ENCODE measurements around the gene DDX1.

Gene DDX1

GRCh38 chr2:15628899-15629855, 37.5 kb downstream of the DDX1 start:
- no peak for DNase-seq (ENCODE audit: low read depth in 2 of 2)

GRCh38 chr2:15630121-15630977, 38.7 kb downstream of the DDX1 start:
- DNase-seq (ENCODE audit: low read depth in 2 of 2) = no peak

- no peak for DNase-seq (ENCODE audit: low read depth in 2 of 2)
These were observed 39.5 kb downstream of the DDX1 start for GRCh38 chr2:15630978-15631719.

- DNase-seq (ENCODE audit: low read depth in 2 of 2) = no peak
These were observed 40.2 kb downstream of the DDX1 start for GRCh38 chr2:15631883-15632282.

GRCh38 chr2:15633043-15633970, 41.6 kb downstream of the DDX1 start:
- DNase-seq (ENCODE audit: low read depth in 2 of 2) = no peak

- DNase-seq (ENCODE audit: low read depth in 2 of 2) = no peak
These were observed 42.3 kb downstream of the DDX1 start for GRCh38 chr2:15633971-15634346.

GRCh38 chr2:15634846-15635490, 43.3 kb downstream of the DDX1 start:
- DNase-seq (ENCODE audit: low read depth in 2 of 2) = no peak

- DNase-seq (ENCODE audit: low read depth in 2 of 2) = peak; percentile 36 to 41
These were observed 45.5 kb downstream of the DDX1 start for GRCh38 chr2:15636972-15637785.

GRCh38 chr2:15638720-15639119, 47.1 kb downstream of the DDX1 start:
- DNase-seq (ENCODE audit: low read depth in 2 of 2) = no peak

- no peak for DNase-seq (ENCODE audit: low read depth in 2 of 2)
These were observed 47.9 kb downstream of the DDX1 start for GRCh38 chr2:15639323-15640251.

- no peak for DNase-seq (ENCODE audit: low read depth in 2 of 2)
These were observed 48.6 kb downstream of the DDX1 start for GRCh38 chr2:15640261-15640711.

- DNase-seq (ENCODE audit: low read depth in 2 of 2) = no peak
These were observed 49.1 kb downstream of the DDX1 start for GRCh38 chr2:15640784-15641183.

GRCh38 chr2:15641530-15641982, 49.9 kb downstream of the DDX1 start:
- no peak for DNase-seq (ENCODE audit: low read depth in 2 of 2)

GRCh38 chr2:15642011-15642814, 50.5 kb downstream of the DDX1 start:
- DNase-seq (ENCODE audit: low read depth in 2 of 2) = no peak

- DNase-seq (ENCODE audit: low read depth in 2 of 2) = no peak
These were observed 51.3 kb downstream of the DDX1 start for GRCh38 chr2:15642815-15643500.

GRCh38 chr2:15643791-15644585, 52.3 kb downstream of the DDX1 start:
- no peak for DNase-seq (ENCODE audit: low read depth in 2 of 2)

Measured in stimulated activated CD4-positive, alpha-beta T cell treated with anti-CD3 and anti-CD28 coated beads, Interleukin-1b, Interleukin-23, amount 100 ng/mL, for 4 hours (primary cell).